Sigmoid colon (tissue), 4 donors: Measurements from ENCODE around the gene SORCS2.

Experiments used
- EP300 ChIP-seq, 4 donors: sonication (generic); formaldehyde crosslinking; IDR thresholded peaks; one replicate each; pipeline ENCODE4 v1.6.1; 2017; ENCODE audit warnings: antibody characterized with exemption in 4 of 4
- POLR2A ChIP-seq, 2 donors: fragments of 450-650 bp; IDR thresholded peaks; one replicate each; pipeline ENCODE4 v1.6.1; 2016; ENCODE audit warnings: antibody characterized with exemption in 2 of 2, mild to moderate bottlenecking in 2 of 2, moderate library complexity in 2 of 2
- POLR2AphosphoS5 ChIP-seq, 4 donors: sonication (generic); formaldehyde crosslinking; IDR thresholded peaks; one replicate each; pipeline ENCODE4 v1.6.1; 2017; ENCODE audit warnings: antibody characterized with exemption in 4 of 4
- TF ChIP-seq, protein P1 (sequence below), 4 experiments: fragments of 450-650 bp in 3 of 4; fragments of 200-600 bp in 1 of 4; IDR thresholded peaks; one replicate each; pipeline ENCODE4 v1.5.1; 2016 to 2019; ENCODE audit warnings: antibody characterized with exemption in 4 of 4, mild to moderate bottlenecking in 3 of 4, moderate library complexity in 2 of 4

DNA sequence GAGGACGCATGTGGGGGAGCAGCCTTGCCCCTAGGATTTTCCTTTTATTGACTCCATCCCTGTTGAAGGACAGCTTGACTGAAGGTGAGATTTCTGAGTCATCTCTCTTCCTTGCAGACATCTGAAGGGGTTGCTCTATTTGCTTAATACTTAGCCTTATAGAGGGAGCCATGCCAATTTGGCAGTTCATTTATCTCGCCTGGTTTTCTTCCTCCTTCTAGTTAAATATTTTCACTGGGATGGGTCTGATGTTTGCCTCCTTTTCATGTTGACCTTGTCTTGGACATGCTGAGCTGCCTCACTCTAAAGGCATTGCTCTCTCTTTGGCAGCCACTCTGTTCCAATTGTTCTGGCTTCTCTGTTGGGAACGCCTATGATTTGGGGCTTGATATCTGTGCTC is 393.4 kb downstream of the SORCS2 start:
- TF ChIP-seq, protein P1, sequence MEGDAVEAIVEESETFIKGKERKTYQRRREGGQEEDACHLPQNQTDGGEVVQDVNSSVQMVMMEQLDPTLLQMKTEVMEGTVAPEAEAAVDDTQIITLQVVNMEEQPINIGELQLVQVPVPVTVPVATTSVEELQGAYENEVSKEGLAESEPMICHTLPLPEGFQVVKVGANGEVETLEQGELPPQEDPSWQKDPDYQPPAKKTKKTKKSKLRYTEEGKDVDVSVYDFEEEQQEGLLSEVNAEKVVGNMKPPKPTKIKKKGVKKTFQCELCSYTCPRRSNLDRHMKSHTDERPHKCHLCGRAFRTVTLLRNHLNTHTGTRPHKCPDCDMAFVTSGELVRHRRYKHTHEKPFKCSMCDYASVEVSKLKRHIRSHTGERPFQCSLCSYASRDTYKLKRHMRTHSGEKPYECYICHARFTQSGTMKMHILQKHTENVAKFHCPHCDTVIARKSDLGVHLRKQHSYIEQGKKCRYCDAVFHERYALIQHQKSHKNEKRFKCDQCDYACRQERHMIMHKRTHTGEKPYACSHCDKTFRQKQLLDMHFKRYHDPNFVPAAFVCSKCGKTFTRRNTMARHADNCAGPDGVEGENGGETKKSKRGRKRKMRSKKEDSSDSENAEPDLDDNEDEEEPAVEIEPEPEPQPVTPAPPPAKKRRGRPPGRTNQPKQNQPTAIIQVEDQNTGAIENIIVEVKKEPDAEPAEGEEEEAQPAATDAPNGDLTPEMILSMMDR (IDR thresholded peaks at IDR 0.05) = no peak
- TF ChIP-seq POLR2A (IDR thresholded peaks at IDR 0.05) (no peak), EP300 (IDR thresholded peaks at IDR 0.05) (no peak), POLR2AphosphoS5 (IDR thresholded peaks at IDR 0.05) (no peak)
